ENCODE data around the gene DBP. TPM values are rescaled to one million over a fixed set of nuclear protein-coding genes. Genes with fewer than 3 reads are reported as not detected.

The DBP gene
- total RNA-seq, 4 donors from 2014 or later: 8.7 to 13.8 (median 11.6) TPM

GRCh38 chr19:48669903-48670668 lies 32.9 kb upstream of the DBP start:
- intact Hi-C loops (cut with DNase I; ENCODE audit: low total_unique reads) (loop anchor here (10.0 kb wide), 1 partner anchor 75 kb away; the partner anchor contains the start of genes IZUMO1 and RASIP1), in situ Hi-C loops (cut with MboI; ENCODE audit: low pct_ligation_motif_present in 1 of 4, low pct_unique_long_range_greater_than_20kb in 1 of 4, low sequenced_read_pairs in 3 of 4) (no loop called here)
- Histone ChIP-seq H3K9me3 (no peaks in the 10 kb centered on the region), H3K27ac (no peak overlapping the region), H3K4me1 (peaks cover 0 to 1% (median under 1%) of the 10 kb centered on the region in 4 donors), H3K27me3 (no peaks in the 10 kb centered on the region), H3K4me3 (no peak overlapping the region), H3K36me3 (no peaks in the 10 kb centered on the region)
- 89% methylated on average over 26 of the region's 26 CpGs; no CpG with 5 or more reads in 1 of the 2 donors for WGBS, 2 donors (ENCODE audit: low coverage in 1 of 2)
- TF ChIP-seq, protein P1, sequence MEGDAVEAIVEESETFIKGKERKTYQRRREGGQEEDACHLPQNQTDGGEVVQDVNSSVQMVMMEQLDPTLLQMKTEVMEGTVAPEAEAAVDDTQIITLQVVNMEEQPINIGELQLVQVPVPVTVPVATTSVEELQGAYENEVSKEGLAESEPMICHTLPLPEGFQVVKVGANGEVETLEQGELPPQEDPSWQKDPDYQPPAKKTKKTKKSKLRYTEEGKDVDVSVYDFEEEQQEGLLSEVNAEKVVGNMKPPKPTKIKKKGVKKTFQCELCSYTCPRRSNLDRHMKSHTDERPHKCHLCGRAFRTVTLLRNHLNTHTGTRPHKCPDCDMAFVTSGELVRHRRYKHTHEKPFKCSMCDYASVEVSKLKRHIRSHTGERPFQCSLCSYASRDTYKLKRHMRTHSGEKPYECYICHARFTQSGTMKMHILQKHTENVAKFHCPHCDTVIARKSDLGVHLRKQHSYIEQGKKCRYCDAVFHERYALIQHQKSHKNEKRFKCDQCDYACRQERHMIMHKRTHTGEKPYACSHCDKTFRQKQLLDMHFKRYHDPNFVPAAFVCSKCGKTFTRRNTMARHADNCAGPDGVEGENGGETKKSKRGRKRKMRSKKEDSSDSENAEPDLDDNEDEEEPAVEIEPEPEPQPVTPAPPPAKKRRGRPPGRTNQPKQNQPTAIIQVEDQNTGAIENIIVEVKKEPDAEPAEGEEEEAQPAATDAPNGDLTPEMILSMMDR (IDR thresholded peaks at IDR 0.05): no peak
- TF ChIP-seq EP300 (IDR thresholded peaks at IDR 0.05; ENCODE audit: low read depth) (no peak), POLR2A (IDR thresholded peaks at IDR 0.05) (no peak), POLR2AphosphoS5 (IDR thresholded peaks at IDR 0.05) (no peak)
- DNase-seq: no peak

DNA sequence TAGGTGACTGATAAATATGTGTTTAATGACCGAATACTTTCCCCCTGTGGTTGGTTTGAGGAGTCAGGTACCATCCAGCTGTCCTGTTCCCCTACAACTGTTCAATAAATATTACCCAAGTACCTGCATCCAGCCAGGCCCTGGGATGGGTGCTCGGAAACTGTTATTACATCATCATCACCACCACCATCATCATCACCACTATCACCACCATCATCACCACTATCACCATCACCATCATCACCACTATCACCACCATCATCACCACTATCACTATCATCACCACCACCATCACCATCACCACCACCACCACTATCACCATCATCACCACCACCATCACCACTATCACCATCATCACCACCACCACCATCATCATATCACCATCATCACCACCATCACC lies 31.6 kb upstream of the DBP start:
- WGBS, 2 donors (ENCODE audit: low coverage in 1 of 2): 93 to 100% methylated on average over 1 to 2 of the region's 2 CpGs
- in situ Hi-C loops (cut with MboI; ENCODE audit: low pct_ligation_motif_present in 1 of 4, low pct_unique_long_range_greater_than_20kb in 1 of 4, low sequenced_read_pairs in 3 of 4): no loop called here
- no peak for TF ChIP-seq EP300 (IDR thresholded peaks at IDR 0.05; ENCODE audit: low read depth)
- TF ChIP-seq POLR2AphosphoS5 (IDR thresholded peaks at IDR 0.05): no peak
- no peak for TF ChIP-seq POLR2A (IDR thresholded peaks at IDR 0.05)
- TF ChIP-seq, protein P1 (IDR thresholded peaks at IDR 0.05): no peak

GRCh38 chr19:48668332-48668731 lies 31.2 kb upstream of the DBP start:
- no peaks in the 10 kb centered on the region for H3K27me3 ChIP-seq
- no peaks in the 10 kb centered on the region for H3K36me3 ChIP-seq
- in situ Hi-C loops (cut with MboI; ENCODE audit: low pct_ligation_motif_present in 1 of 4, low pct_unique_long_range_greater_than_20kb in 1 of 4, low sequenced_read_pairs in 3 of 4) (no loop called here), intact Hi-C loops (cut with DNase I; ENCODE audit: low total_unique reads) (no loop called here)
- H3K4me3 ChIP-seq: no peak overlapping the region
- no peaks in the 10 kb centered on the region for H3K9me3 ChIP-seq
- no peaks in the 10 kb centered on the region for H3K4me1 ChIP-seq
- TF ChIP-seq POLR2AphosphoS5 (IDR thresholded peaks at IDR 0.05): no peak
- TF ChIP-seq, protein P1 (IDR thresholded peaks at IDR 0.05): no peak
- no peak for TF ChIP-seq POLR2A (IDR thresholded peaks at IDR 0.05)
- no peak for TF ChIP-seq EP300 (IDR thresholded peaks at IDR 0.05; ENCODE audit: low read depth)
- WGBS, 2 donors (ENCODE audit: low coverage in 1 of 2): 89% methylated on average over 3 of the region's 3 CpGs; no CpG with 5 or more reads in 1 of the 2 donors
- no peak for DNase-seq
- no peak overlapping the region for H3K27ac ChIP-seq

More for the DNA sequence above, 31.6 kb upstream of the DBP start:
- DNase-seq: no peak
- Histone ChIP-seq H3K4me1 (no peaks in the 10 kb centered on the region), H3K27me3 (no peaks in the 10 kb centered on the region), H3K36me3 (no peaks in the 10 kb centered on the region), H3K4me3 (no peak overlapping the region), H3K9me3 (no peaks in the 10 kb centered on the region), H3K27ac (no peak overlapping the region)
- intact Hi-C loops (cut with DNase I; ENCODE audit: low total_unique reads): no loop called here

GRCh38 chr19:48665786-48666185 lies 28.6 kb upstream of the DBP start:
- intact Hi-C loops (cut with DNase I; ENCODE audit: low total_unique reads): no loop called here
- H3K27me3 ChIP-seq: no peaks in the 10 kb centered on the region
- no peak for TF ChIP-seq EP300 (IDR thresholded peaks at IDR 0.05; ENCODE audit: low read depth)
- TF ChIP-seq, protein P1 (IDR thresholded peaks at IDR 0.05): no peak
- peaks cover 0 to 6% (median under 1%) of the 10 kb centered on the region in 4 donors for H3K4me1 ChIP-seq
- no peaks in the 10 kb centered on the region for H3K9me3 ChIP-seq
- H3K4me3 ChIP-seq: no peak overlapping the region
- in situ Hi-C loops (cut with MboI; ENCODE audit: low pct_ligation_motif_present in 1 of 4, low pct_unique_long_range_greater_than_20kb in 1 of 4, low sequenced_read_pairs in 3 of 4): no loop called here
- no peak overlapping the region for H3K27ac ChIP-seq
- DNase-seq: no peak
- 48 to 56% methylated on average over 4 to 6 of the region's 6 CpGs for WGBS, 2 donors (ENCODE audit: low coverage in 1 of 2)
- H3K36me3 ChIP-seq: no peaks in the 10 kb centered on the region
